GM21360 (cell line): Measurements from ENCODE around the gene ZNF423.

ENCODE experiments used
- ATAC-seq: cut with Tn5 transposase; IDR thresholded peaks from one replicate; pipeline ENCODE4 v1.9.1; 2021; ENCODE audit warnings: mild to moderate bottlenecking, moderate library complexity; ENCODE audit not compliant: unreplicated experiment

The ZNF423 gene

DNA sequence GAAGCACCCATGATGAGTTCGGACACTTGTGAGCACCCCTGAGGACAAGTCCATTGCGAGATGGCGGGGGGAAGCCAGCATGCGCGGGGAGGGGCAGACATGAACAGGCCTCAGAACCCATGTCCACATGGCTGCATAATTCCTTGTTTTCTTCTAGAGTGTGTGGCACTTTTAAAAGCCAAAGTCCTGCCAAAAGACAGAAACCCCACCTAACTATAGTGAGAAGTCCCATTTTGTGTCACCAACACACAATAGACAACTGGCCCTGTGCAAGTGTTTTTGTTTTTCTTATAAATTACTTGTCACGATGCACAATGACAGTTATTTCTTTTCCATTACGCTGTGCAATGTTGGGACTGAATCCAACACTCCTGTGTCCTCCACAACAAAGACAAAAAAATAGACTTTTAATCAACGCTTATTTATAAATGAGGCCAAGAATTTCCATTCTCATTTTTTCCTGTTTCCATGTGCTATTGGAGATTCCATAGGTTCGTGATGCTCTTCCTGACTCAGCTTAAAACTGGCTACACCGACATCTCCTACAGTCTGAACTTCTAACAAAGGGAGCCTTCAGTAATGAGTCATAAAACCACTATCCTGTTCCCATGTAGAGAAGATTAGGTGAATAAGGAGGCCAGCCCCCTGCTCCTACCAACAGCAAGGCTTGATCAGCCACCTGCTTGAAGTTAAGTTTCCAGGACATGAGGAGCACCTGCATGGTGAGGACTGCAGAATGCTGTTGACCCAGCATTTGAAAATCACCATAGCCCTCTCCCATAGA lies 98.9 kb downstream of the ZNF423 start:
- ATAC-seq = no peak

DNA sequence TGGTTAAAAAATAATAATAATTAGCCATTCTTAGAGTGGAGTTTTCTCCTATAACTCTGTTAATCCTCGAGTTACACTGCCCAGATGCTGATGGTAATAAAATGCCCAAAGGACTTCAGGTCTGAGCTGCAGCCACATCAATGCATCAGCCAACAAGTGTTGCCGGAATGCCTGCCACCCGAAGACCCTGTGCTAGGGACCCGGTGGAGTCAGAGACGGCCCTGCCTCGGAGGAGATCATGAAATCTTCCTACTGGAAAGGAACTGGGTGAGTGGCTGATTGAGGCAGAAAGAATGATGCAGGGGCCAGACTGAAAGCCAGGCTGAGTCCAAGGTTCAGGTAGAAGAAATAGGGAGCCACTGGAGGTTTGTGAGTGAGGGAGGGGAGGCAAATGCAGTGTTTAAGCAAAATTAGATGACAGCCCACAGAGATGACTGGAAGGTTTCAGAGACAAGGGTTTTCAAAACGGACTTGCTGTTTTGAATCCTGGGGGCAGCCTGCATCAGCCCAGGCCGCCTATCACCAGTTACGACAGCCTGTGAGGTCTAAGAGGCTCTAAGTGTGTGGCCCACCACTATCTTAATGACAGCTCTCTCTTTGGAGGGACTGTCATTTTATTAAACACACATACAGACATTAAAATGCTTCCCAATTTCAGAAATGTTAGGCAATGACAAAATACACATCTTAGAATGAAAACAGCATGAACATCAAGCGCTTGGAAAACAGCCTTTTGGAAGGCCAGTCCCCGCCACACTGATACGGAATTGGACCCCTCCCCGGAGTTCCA lies 100.0 kb downstream of the ZNF423 start:
- no peak for ATAC-seq

DNA sequence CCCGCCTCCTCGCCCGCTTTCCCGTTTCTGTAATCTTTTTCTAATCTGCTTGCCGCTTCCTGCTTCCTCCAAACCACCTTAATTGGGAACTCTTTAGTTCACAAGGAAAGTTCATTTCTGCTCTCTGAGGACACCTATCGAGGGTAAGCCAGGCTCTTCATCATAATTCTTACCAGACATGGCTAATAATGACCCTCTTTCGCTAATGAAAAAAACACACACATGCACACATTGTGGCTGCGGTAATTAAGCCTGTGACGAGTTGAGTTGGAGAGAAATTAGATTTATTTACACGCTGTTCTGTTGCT lies 100.6 kb downstream of the ZNF423 start:
- no peak for ATAC-seq

- ATAC-seq = no peak
Measured at GRCh38 chr16:49754495-49755312, 101.2 kb downstream of the ZNF423 start.

DNA sequence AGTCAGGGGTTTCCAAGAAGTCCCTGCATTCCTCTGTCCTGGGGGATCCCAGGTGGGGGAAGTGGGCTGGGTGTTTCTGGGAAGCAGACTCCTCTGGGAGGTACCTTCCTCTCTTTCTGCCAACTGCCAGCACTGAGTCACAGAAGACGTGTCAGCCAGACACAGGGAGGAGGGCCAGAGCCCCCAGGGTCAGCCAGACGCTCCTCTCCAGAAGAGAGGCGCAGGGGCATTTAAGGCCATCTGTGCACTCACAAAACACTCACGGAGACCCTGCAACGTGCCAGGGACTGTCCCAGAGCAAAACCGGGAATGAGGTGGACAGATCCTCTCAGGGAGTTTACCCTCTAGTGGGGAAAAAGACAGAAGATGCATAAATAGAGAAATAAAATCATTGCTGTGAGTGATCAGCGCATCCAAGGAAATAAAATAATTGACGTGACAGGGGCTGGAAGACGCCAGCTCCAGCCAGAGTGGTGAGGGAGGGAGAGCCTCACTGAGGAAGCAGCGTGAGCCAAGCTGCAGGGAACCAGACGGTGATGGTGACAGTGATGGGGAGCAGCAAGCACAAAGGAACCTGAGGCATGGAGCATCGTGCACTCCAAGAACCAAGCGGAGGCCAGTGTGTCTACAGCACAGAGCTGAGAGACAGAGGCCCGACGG lies 105.4 kb downstream of the ZNF423 start:
- ATAC-seq = no peak

GRCh38 chr16:49749816-49750215 lies 106.1 kb downstream of the ZNF423 start:
- ATAC-seq = no peak

GRCh38 chr16:49748322-49748721 lies 107.6 kb downstream of the ZNF423 start:
- no peak for ATAC-seq

DNA sequence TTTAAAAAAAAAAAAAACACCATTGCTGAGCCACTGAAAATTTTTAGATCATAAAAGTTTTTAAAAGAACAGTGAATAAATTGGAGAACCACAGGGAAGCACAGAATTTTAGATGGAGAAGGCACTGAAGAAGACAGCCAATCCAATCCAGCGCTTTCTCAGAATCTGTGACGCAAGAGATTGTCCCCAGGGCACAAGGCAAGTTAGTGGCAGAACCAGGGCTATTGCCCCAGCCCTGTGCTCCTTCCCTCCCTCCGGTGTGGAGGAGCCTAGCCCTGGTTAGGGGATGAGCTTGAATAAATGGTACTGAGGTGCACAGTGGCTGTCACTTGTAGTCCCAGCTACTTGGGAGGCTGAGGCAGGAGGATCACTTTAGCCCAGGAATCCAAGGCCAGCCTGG lies 108.3 kb downstream of the ZNF423 start:
- ATAC-seq = no peak

DNA sequence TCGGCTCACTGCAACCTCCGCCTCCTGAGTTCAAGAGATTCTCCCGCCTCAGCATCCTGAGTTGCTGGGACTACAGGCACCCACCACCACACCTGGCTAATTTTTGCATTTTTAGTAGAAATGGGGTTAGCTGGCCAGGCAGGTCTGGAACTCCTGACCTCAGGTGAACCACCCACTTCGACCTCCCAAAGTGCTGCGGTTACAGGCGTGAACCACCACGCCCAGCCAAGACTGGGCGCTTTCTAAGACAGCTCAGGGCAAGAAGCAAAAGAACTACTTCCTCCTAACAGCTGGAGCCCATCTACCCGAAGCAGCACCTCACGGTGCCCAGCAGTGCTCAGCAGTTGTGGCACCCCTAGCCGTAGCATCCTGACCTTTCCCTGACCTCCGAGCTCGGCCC lies 109.4 kb downstream of the ZNF423 start:
- no peak for ATAC-seq

DNA sequence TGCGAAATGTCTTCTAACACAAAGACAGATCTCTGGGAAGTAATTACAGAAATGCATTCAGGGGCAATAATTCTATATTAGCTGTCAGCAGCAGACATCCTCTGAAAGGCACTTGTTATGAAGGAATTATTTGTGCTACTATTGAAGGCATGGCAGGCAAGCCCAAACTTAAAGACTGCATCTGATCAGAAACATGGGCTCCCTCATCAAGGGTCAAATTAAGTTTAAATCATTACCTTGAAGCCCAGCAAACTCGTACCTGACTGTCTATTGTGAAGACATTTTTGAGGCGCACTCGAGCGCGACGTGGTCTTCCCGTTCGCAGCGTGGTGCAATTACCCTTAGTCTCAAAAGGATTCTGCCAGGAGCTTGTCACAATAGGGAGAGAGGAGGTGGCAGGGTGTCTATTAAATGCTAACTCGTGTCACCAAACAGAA lies 110.6 kb downstream of the ZNF423 start:
- no peak for ATAC-seq

- no peak for ATAC-seq
Measured at GRCh38 chr16:49744244-49745220, 111.4 kb downstream of the ZNF423 start.

DNA sequence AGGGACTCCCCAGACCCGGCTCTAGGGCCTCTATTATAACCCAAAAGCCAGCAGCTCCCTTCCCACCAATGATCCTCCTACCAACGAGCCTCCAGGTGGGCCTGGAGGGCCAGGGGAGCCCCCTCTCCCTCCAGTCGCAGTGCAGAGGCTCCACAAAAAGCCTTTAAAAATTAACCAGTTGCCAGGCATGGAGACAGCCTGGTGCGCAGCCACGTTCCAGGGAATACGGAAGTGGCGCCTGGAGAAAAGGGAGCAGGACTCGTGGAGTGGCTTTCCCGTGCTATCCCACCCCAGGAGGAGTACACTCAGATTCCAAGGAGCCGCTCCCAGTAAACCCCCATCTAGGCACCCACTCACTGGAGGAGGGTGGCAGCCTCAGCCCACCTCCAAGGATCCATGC lies 112.3 kb downstream of the ZNF423 start:
- no peak for ATAC-seq

DNA sequence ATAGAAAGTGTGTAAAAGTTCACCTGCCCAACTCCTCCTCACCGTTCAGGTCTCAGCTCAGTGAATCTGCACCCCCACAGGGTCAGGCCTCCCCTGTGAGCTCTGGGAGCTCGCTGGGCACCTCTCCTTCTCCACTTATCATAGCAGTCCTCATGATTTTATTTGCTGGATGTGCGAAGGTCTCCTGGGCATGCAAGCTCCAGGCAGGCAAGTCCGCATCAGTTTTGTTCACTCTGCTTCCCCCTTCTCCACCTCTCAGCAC lies 112.8 kb downstream of the ZNF423 start:
- no peak for ATAC-seq

DNA sequence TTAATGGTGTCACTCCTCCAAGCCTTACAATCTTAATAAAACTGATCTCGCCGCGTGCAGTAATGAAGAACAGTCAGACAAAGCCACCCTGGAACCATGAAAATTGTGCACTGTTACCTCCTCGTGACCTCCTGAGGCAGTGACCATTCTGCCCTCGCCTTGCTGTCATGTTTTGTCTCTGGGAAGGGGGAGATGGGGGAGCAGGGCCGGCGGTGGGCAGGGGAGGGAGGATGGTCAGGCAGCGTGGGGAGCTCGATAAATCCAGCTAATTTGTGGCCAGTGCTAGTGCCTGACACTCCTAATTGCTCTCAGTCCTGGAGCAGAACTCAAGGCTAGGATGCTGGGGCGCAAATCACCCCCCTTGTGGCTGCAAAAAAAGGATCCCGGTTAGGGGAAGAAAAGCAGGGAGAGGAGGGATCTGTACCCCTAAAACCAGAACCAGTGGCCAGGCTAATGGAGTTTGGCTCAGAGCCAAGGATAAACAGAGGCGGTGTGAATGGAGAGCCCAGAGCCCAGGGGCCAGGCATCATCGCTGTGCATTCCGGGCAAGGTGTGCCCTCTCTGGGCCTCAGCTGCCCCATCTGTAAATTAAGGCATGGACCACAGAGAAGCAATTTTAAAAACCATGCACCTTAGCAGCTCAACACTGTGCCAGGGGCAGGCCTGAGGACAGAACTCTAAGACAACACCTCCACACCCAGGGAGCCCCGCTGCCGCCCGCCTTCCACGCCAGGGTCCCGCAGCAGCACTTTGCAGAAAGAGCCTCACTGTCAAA lies 113.3 kb downstream of the ZNF423 start:
- ATAC-seq = no peak

DNA sequence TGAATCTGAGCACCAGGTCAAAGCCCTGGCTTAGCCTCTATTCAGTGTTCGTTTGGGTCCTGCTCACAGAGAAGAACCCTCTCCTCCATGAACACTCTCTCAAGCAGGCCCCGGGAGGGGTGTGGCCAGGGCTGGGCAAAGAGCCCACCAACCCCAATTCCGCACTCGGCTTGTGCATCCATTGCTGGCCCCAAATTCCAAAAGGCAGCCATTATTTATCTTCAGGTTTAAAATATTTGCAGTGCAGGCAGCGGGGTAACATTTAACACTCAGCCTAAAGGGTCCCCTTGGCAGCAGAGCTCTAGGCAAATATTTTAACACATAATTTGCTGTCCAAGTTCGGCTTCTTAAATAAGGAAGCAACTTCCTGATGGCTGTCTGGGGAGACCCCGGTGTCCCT lies 115.7 kb downstream of the ZNF423 start:
- no peak for ATAC-seq

DNA sequence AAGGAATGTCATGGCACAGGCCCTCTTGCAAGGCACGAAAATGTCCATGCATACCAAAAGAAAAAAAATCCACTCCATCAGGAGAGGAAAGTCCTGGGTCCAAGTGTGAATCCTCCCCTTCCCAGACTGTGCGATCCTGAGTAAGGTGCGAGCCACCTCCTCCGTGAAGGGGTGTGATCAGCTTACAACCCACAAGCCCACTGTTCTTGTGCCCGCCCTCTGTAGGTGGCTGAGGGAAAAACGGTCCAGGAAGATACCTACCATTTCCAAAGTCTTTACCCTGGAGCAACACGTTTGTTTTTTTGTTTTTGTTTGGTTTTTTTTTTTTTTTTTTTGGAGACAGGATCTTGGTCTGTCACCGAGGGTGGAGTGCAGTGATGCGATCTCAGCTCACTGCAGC lies 116.5 kb downstream of the ZNF423 start:
- ATAC-seq = no peak

- ATAC-seq = no peak
Measured at GRCh38 chr16:49738832-49739231, 117.1 kb downstream of the ZNF423 start.

DNA sequence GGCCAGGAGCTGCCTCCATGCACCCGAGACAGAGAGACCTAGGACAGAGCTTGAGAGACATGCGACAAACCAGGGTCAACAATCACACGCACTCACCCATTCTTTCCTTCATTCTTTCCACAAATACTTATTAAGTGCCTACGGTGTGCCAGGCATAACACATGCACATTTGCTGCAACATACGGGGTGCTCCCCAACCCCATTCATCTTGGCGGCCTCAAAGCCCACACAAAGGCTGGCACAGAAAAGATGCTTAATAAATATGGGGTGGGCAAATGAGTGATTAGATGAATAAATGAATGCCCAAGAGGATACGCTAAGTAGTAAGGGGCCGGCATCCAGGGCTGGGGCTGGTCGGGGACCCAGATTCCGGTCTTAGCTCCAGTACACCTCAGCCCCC lies 117.9 kb downstream of the ZNF423 start:
- ATAC-seq = no peak

GRCh38 chr16:49737541-49737940 lies 118.4 kb downstream of the ZNF423 start:
- ATAC-seq = no peak
